Esophagus muscularis mucosa (tissue), 4 donors: Measurements from ENCODE around the gene SLC17A9. TPM values are rescaled to one million over a fixed set of nuclear protein-coding genes. Genes with fewer than 3 reads are reported as not detected.

Experiments
- DNase-seq: peaks from one replicate; pipeline ENCODE4 v3.0.0-alpha.2; 2017; ENCODE audit errors: extremely low spot score
- H3K27ac ChIP-seq, 4 donors: fragments of 200-600 bp; sonication (generic); replicated peaks in 1 of 4; 1 replicate in 3 of 4; 2 replicates in 1 of 4; pipeline ENCODE4 v1.5.1; 2016 to 2019; ENCODE audit warnings: mild to moderate bottlenecking in 1 of 4
- H3K27me3 ChIP-seq, 4 donors: fragments of 200-600 bp; sonication (generic); one replicate each; pipeline versions ENCODE4 v1.5.1 to v1.6.0; 2016 to 2019
- H3K36me3 ChIP-seq, 4 donors: fragments of 200-600 bp; sonication (generic); one replicate each; pipeline ENCODE4 v1.5.1; 2016 to 2019
- H3K4me1 ChIP-seq, 4 donors: fragments of 200-600 bp; sonication (generic); one replicate each; pipeline ENCODE4 v1.5.1; 2016 to 2019
- H3K4me3 ChIP-seq, 4 donors: fragments of 200-600 bp; sonication (generic); 1 replicate in 2 of 4; 2 replicates in 2 of 4; pipeline ENCODE4 v1.5.1; 2016 to 2019; ENCODE audit warnings: mild to moderate bottlenecking in 4 of 4, moderate library complexity in 1 of 4
- H3K9me3 ChIP-seq, 4 donors: fragments of 200-600 bp; sonication (generic); 1 replicate in 3 of 4; 2 replicates in 1 of 4; pipeline ENCODE4 v1.5.1; 2016 to 2019
- CTCF ChIP-seq, 3 experiments: fragments of 200-600 bp in 2 of 3; fragments of 450-650 bp in 1 of 3; sonication (generic) in 2 of 3; IDR thresholded peaks; one replicate each; pipeline ENCODE4 v1.5.1; 2017 to 2019; ENCODE audit warnings: antibody characterized with exemption in 3 of 3, mild to moderate bottlenecking in 2 of 3, moderate library complexity in 1 of 3
- EP300 ChIP-seq: sonication (generic); formaldehyde crosslinking; IDR thresholded peaks from one replicate; pipeline ENCODE4 v1.6.1; 2017; ENCODE audit warnings: antibody characterized with exemption
- POLR2A ChIP-seq: fragments of 450-650 bp; IDR thresholded peaks from one replicate; pipeline ENCODE4 v1.6.1; 2017; ENCODE audit warnings: antibody characterized with exemption, moderate library complexity, mild to moderate bottlenecking, low read depth
- POLR2AphosphoS5 ChIP-seq, 2 donors: sonication (generic); formaldehyde crosslinking; IDR thresholded peaks; one replicate each; pipeline ENCODE4 v1.6.1; 2017; ENCODE audit warnings: antibody characterized with exemption in 2 of 2
- WGBS: methylation state at CpG from one replicate; pipeline ENCODE4 v1.1.5; 2018; 5-methylcytosine and 5-hydroxymethylcytosine counted together
- intact Hi-C: fragments of 100-400 bp; cut with DNase I; formaldehyde crosslinking; loops from one replicate; pipeline ENCODE4 v1.15.1; 2023
- total RNA-seq, 4 donors: library from RNA; depleted of rRNA; stranded (reverse); fragments of >200 nt; gene quantifications; one replicate each; pipeline versions ENCODE4 v1.1.0 to v1.2.1, GENCODE V29; 2016

Gene SLC17A9
- total RNA-seq, 4 donors from 2014 or later = 2.2 to 5.2 (median 2.7) TPM

GRCh38 chr20:62961310-62961783, 8.8 kb downstream of the SLC17A9 start:
- H3K9me3 ChIP-seq = no peaks in the 10 kb centered on the region
- TF ChIP-seq POLR2A (no peak), POLR2AphosphoS5 (IDR thresholded peaks at IDR 0.05) (no peak), EP300 (no peak), CTCF (IDR thresholded peaks at IDR 0.05) (no peak)
- WGBS = 98% methylated on average over 11 of the region's 19 CpGs
- no peak overlapping the region for H3K4me3 ChIP-seq
- no peaks in the 10 kb centered on the region for H3K4me1 ChIP-seq
- no peak overlapping the region for H3K27ac ChIP-seq
- peaks cover 0 to 55% (median 13%) of the 10 kb centered on the region in 4 donors for H3K36me3 ChIP-seq
- DNase-seq = no peak
- intact Hi-C loops = no loop called here
- H3K27me3 ChIP-seq = no peaks in the 10 kb centered on the region

DNA sequence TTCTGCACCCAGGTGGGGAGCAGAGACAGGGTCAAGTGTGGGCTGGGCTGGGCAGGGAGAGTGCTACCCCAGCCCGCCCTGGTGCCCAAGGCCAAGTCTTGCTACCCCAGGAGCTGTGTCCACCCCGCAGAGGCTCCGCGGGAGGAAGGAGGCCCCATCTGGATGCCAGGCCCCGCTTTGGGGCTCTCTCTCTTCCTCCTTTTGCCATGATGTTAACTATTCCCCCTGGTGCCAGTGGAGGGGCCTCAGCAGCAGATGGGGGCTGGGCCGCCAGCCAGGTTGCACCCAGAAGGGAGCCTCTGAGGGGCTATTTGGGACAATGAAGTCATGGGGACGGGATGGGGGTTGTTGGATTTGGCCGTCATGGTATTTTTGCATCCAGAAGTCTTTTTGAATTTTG, 9.3 kb downstream of the SLC17A9 start:
- no peak for DNase-seq
- H3K4me3 ChIP-seq = no peak overlapping the region
- WGBS = 79% methylated on average over 7 of the region's 8 CpGs
- H3K27me3 ChIP-seq = no peaks in the 10 kb centered on the region
- peaks cover 0 to 52% (median 13%) of the 10 kb centered on the region in 4 donors for H3K36me3 ChIP-seq
- no peaks in the 10 kb centered on the region for H3K4me1 ChIP-seq
- no peak for TF ChIP-seq EP300
- no peak for TF ChIP-seq POLR2A
- no peak for TF ChIP-seq CTCF (IDR thresholded peaks at IDR 0.05)
- TF ChIP-seq POLR2AphosphoS5 (IDR thresholded peaks at IDR 0.05) = no peak
- H3K27ac ChIP-seq = no peak overlapping the region
- H3K9me3 ChIP-seq = no peaks in the 10 kb centered on the region
- intact Hi-C loops = no loop called here

DNA sequence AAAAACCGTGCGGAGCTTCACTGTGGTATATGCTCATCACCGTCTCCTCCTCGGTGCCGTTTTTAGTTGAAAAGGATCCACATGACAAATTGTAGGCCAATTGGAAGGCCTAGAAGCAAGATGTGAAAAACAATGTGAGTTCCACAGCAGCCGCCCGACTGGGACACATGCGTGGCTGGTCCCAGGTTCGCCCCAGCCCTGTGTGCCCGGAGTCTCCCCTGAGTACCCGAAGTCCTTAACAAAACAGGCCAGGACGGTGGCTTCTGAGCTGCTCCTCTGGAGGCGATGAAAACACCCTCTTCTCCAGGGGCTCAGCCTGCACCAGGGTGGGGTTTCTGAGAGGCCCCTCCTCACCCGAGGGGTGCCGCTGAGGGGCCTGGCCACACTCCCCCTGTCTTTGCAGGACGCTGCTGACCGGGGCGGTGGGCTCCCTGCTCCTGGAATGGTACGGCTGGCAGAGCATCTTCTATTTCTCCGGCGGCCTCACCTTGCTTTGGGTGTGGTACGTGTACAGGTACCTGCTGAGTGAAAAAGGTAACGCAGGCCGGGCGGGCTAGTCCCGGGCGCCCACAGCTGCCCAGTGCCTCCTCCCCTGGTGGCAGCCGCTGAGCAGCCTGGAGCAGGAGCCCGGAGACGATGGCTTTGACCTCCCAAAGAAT, 9.8 kb downstream of the SLC17A9 start:
- H3K9me3 ChIP-seq = no peaks in the 10 kb centered on the region
- TF ChIP-seq POLR2AphosphoS5 (IDR thresholded peaks at IDR 0.05) = no peak
- no peak for TF ChIP-seq CTCF (IDR thresholded peaks at IDR 0.05)
- no peak for TF ChIP-seq EP300
- TF ChIP-seq POLR2A = no peak
- H3K27me3 ChIP-seq = no peaks in the 10 kb centered on the region
- no peak for DNase-seq
- WGBS = 95% methylated on average over 22 of the region's 30 CpGs
- intact Hi-C loops = no loop called here
- peaks cover 0 to 50% (median 13%) of the 10 kb centered on the region in 4 donors for H3K36me3 ChIP-seq
- no peak overlapping the region for H3K27ac ChIP-seq
- H3K4me1 ChIP-seq = no peaks in the 10 kb centered on the region
- no peak overlapping the region for H3K4me3 ChIP-seq

DNA sequence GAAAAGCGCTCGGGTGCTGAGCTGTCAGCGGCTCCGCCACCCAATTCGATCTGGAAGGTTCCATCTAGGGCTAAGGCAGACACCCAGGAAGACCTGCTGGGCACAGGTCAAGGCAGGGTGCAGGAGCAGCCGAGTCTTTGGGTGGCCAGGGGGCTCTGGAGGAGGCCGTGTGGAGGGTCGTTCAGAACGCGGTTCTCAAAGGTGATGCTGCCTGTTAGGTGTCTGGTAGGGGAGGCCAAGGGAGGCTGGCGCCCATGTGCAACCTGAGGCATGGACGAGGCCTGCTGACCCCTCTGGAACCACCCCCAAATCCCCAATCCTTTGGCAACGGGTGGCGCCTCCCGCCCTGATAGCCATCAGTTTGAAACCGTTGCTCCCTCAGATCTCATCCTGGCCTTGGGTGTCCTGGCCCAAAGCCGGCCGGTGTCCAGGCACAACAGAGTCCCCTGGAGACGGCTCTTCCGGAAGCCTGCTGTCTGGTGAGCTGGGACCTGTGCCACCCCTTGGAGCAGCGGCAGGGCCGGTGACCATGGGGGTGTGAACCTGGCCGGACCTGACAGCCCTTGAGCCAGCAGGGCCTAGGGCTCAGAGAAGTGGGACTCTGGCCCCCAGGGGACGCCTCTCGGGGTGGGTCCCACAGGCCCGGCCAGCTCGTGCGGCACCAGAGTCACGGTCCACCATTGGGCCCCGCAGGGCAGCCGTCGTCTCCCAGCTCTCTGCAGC, 10.5 kb downstream of the SLC17A9 start:
- Histone ChIP-seq H3K9me3 (no peaks in the 10 kb centered on the region), H3K27ac (no peak overlapping the region), H3K4me1 (no peaks in the 10 kb centered on the region), H3K27me3 (no peaks in the 10 kb centered on the region), H3K4me3 (no peak overlapping the region), H3K36me3 (peaks cover 0 to 52% (median 15%) of the 10 kb centered on the region in 4 donors)
- no peak for TF ChIP-seq POLR2AphosphoS5 (IDR thresholded peaks at IDR 0.05)
- no peak for TF ChIP-seq EP300
- TF ChIP-seq POLR2A = no peak
- TF ChIP-seq CTCF (IDR thresholded peaks at IDR 0.05) = no peak
- WGBS = 94% methylated on average over 7 of the region's 32 CpGs
- intact Hi-C loops = no loop called here
- no peak for DNase-seq
